H1 (cell line): ENCODE measurements around the gene SGCG. TPM values are rescaled to one million over a fixed set of nuclear protein-coding genes. Genes with fewer than 3 reads are reported as not detected.

Experiments used
- CTCF ChIA-PET: fragments of 300-600 bp; sonication (Branson Sonifier 250); formaldehyde crosslinking; loops from one replicate; lab custom pipeline; 2021; ENCODE audit not compliant: partially characterized antibody; lab: Charles Lee
- POLR2A ChIA-PET: fragments of 300-600 bp; sonication (Branson Sonifier 250); formaldehyde crosslinking; loops from one replicate; lab custom pipeline; 2021; ENCODE audit warnings: inconsistent platforms; ENCODE audit not compliant: partially characterized antibody; lab: Charles Lee
- DNase-seq, 2 experiments: peaks; one replicate each; pipeline versions ENCODE4 v3.0.0 to v3.0.0-alpha.2; 2010 to 2022; ENCODE audit warnings: low spot score in 2 of 2, low read depth in 1 of 2, mixed read lengths in 1 of 2
- FAIRE-seq: peaks from 2 replicates; lab custom pipeline; 2011; peaks lifted over from hg19 to GRCh38; lab: Jason Lieb, UNC
- H2AFZ ChIP-seq: 2 replicates; pipeline ENCODE4 v1.8.1; 2012; ENCODE audit warnings: low read length, inconsistent platforms
- H2AK5ac ChIP-seq: 2 replicates; pipeline ENCODE4 v1.6.1; 2013; ENCODE audit warnings: low read depth, low read length
- H2BK120ac ChIP-seq: replicated peaks from 2 replicates; pipeline ENCODE3; 2013; ENCODE audit warnings: low read depth, low read length, inconsistent platforms
- H2BK12ac ChIP-seq: 2 replicates; pipeline ENCODE4 v1.6.1; 2013; ENCODE audit warnings: low read depth, low read length
- H2BK15ac ChIP-seq: 2 replicates; pipeline ENCODE4 v1.6.1; 2013; ENCODE audit warnings: low read length
- H2BK20ac ChIP-seq: 2 replicates; pipeline ENCODE4 v1.6.1; 2013; ENCODE audit warnings: low read length
- H2BK5ac ChIP-seq: 2 replicates; pipeline ENCODE4 v1.6.1; 2013; ENCODE audit warnings: low read depth, low read length
- H3K14ac ChIP-seq: 2 replicates; pipeline ENCODE4 v1.6.1; 2013; ENCODE audit warnings: inconsistent platforms; ENCODE audit not compliant: insufficient read length
- H3K18ac ChIP-seq: 2 replicates; pipeline ENCODE4 v1.6.1; 2013; ENCODE audit warnings: low read length; ENCODE audit errors: extremely low read depth
- H3K23ac ChIP-seq: 2 replicates; pipeline ENCODE4 v1.6.1; 2013; ENCODE audit warnings: inconsistent platforms; ENCODE audit not compliant: insufficient read length
- H3K23me2 ChIP-seq: 2 replicates; pipeline ENCODE4 v1.6.1; 2013; ENCODE audit warnings: low read depth, low read length
- H3K27ac ChIP-seq: 2 replicates; pipeline ENCODE4 v1.6.1; 2011; ENCODE audit warnings: low read depth, low read length, inconsistent platforms
- H3K27me3 ChIP-seq, 4 experiments: replicated peaks in 1 of 4; 1 replicate in 1 of 4; 2 replicates in 3 of 4; pipeline versions ENCODE4 v1.6.1 to v1.8.1; 2011 to 2013; ENCODE audit warnings: low read length in 3 of 4, mild to moderate bottlenecking in 3 of 4, inconsistent platforms in 2 of 4, mixed read lengths in 2 of 4, moderate library complexity in 1 of 4; ENCODE audit not compliant: control insufficient read depth in 3 of 4, insufficient read depth in 3 of 4; ENCODE audit errors: extremely low read depth in 1 of 4
- H3K36me3 ChIP-seq, 4 experiments: 2 replicates each; pipeline versions ENCODE4 v1.6.1 to v1.8.1; 2011 to 2013; ENCODE audit warnings: mild to moderate bottlenecking in 4 of 4, low read length in 3 of 4, moderate library complexity in 2 of 4, control low read depth in 1 of 4, inconsistent platforms in 1 of 4; ENCODE audit not compliant: insufficient read depth in 4 of 4, control insufficient read depth in 2 of 4
- H3K4ac ChIP-seq: replicated peaks from 2 replicates; pipeline ENCODE3; 2013; ENCODE audit warnings: low read length, low read depth, mixed read lengths, inconsistent platforms; ENCODE audit not compliant: insufficient read length
- H3K4me1 ChIP-seq, 4 experiments: replicated peaks in 1 of 4; 1 replicate in 1 of 4; 2 replicates in 3 of 4; pipeline versions ENCODE4 v1.6.1 to v1.8.1; 2011 to 2013; ENCODE audit warnings: low read length in 3 of 4, inconsistent platforms in 2 of 4, mixed read lengths in 1 of 4; ENCODE audit not compliant: insufficient read depth in 4 of 4, control insufficient read depth in 3 of 4
- H3K4me2 ChIP-seq, 2 experiments: 2 replicates each; pipeline versions ENCODE4 v1.6.1 to v1.8.1; 2011 to 2013; ENCODE audit warnings: low read depth in 2 of 2, low read length in 2 of 2, control low read depth in 1 of 2, inconsistent platforms in 1 of 2, mild to moderate bottlenecking in 1 of 2; ENCODE audit not compliant: insufficient read depth in 1 of 2
- H3K4me3 ChIP-seq, 4 experiments: fragments of 200-600, 300-600 bp in 1 of 4; sonication (generic), shearing (Covaris generic), sonication (Bioruptor Twin) in 1 of 4; 2 replicates each; pipeline versions ENCODE4 v1.5.1 to v1.8.1; 2011 to 2016; ENCODE audit warnings: low read length in 4 of 4, low read depth in 3 of 4, control low read depth in 2 of 4, inconsistent platforms in 2 of 4, mild to moderate bottlenecking in 2 of 4, mixed read lengths in 1 of 4, moderate library complexity in 1 of 4; ENCODE audit not compliant: insufficient read depth in 2 of 4; ENCODE audit errors: extremely low read depth in 1 of 4
- H3K56ac ChIP-seq: replicated peaks from 2 replicates; pipeline ENCODE3; 2013; ENCODE audit warnings: low read depth, mild to moderate bottlenecking, mixed read lengths, low read length, inconsistent platforms; ENCODE audit not compliant: insufficient read length
- H3K79me1 ChIP-seq: 2 replicates; pipeline ENCODE4 v1.6.1; 2013; ENCODE audit warnings: low read depth, low read length, control low read depth
- H3K79me2 ChIP-seq, 2 experiments: 2 replicates each; pipeline versions ENCODE4 v1.6.1 to v1.8.1; 2012 to 2013; ENCODE audit warnings: low read length in 2 of 2, mild to moderate bottlenecking in 2 of 2, inconsistent platforms in 1 of 2; ENCODE audit not compliant: insufficient read depth in 2 of 2, control insufficient read depth in 1 of 2
- H3K9ac ChIP-seq, 4 experiments: replicated peaks in 1 of 4; 1 replicate in 1 of 4; 2 replicates in 3 of 4; pipeline versions ENCODE4 v1.6.1 to v1.8.1; 2011 to 2013; ENCODE audit warnings: low read depth in 3 of 4, low read length in 3 of 4, control low read depth in 2 of 4, mild to moderate bottlenecking in 2 of 4, moderate library complexity in 2 of 4, inconsistent platforms in 1 of 4; ENCODE audit errors: extremely low read depth in 1 of 4
- H3K9me3 ChIP-seq, 2 experiments: 2 replicates each; pipeline versions ENCODE4 v1.6.1 to v1.8.1; 2012 to 2013; ENCODE audit warnings: mild to moderate bottlenecking in 2 of 2, moderate library complexity in 2 of 2, control low read depth in 1 of 2, inconsistent platforms in 1 of 2, low read depth in 1 of 2, low read length in 1 of 2, mixed read lengths in 1 of 2; ENCODE audit not compliant: insufficient read depth in 2 of 2
- H4K20me1 ChIP-seq, 2 experiments: replicated peaks in 1 of 2; 2 replicates each; pipeline versions ENCODE3 to v1.8.1; 2011 to 2013; ENCODE audit warnings: inconsistent platforms in 2 of 2, low read length in 2 of 2, mild to moderate bottlenecking in 1 of 2; ENCODE audit not compliant: insufficient read depth in 2 of 2, control insufficient read depth in 1 of 2
- H4K5ac ChIP-seq: 2 replicates; pipeline ENCODE4 v1.6.1; 2013; ENCODE audit warnings: low read length, low read depth, mixed read lengths, inconsistent platforms; ENCODE audit not compliant: insufficient read length
- H4K8ac ChIP-seq: 2 replicates; pipeline ENCODE4 v1.8.0; 2013; ENCODE audit warnings: mild to moderate bottlenecking, moderate library complexity, low read length, inconsistent platforms; ENCODE audit not compliant: insufficient read depth; ENCODE audit errors: extremely low read depth
- H4K91ac ChIP-seq: replicated peaks from 2 replicates; pipeline ENCODE3; 2013; ENCODE audit warnings: low read length, mixed read lengths, inconsistent platforms; ENCODE audit not compliant: insufficient read length
- EZH2 ChIP-seq: fragments of 200-600 bp; sonication (generic); IDR thresholded peaks from 2 replicates; pipeline ENCODE4 v1.7.1; 2012; ENCODE audit warnings: low read depth, mild to moderate bottlenecking, moderate library complexity, low read length, inconsistent platforms; ENCODE audit not compliant: severe bottlenecking
- HDAC2 ChIP-seq, 2 experiments: fragments of 300-600 bp in 1 of 2; sonication (generic) in 1 of 2; IDR thresholded peaks; 2 replicates each; pipeline ENCODE4 v1.6.1; 2011 to 2012; ENCODE audit warnings: low read depth in 2 of 2, low read length in 2 of 2, mild to moderate bottlenecking in 2 of 2, moderate library complexity in 2 of 2, borderline replicate concordance in 1 of 2, inconsistent platforms in 1 of 2
- JUN ChIP-seq: IDR thresholded peaks from 2 replicates; pipeline ENCODE4 v1.6.1; 2011; ENCODE audit warnings: low read depth, mild to moderate bottlenecking, improper control_type of control experiment, low read length
- SUZ12 ChIP-seq: fragments of 200-600 bp; sonication (generic); IDR thresholded peaks from 2 replicates; pipeline ENCODE4 v1.6.1; 2012; ENCODE audit warnings: mild to moderate bottlenecking, inconsistent platforms, low read length, moderate library complexity, mixed read lengths
- WGBS, 2 experiments: shearing (Covaris generic) in 1 of 2; methylation state at CpG; one replicate each; pipeline versions ENCODE4 v1.1.6 to v1.1.7; 2013 to 2015; ENCODE audit warnings: low lambda C conversion rate in 2 of 2, mixed read lengths in 2 of 2, inconsistent platforms in 1 of 2, low coverage in 1 of 2, missing lambda C conversion rate in 1 of 2; ENCODE audit not compliant: insufficient replicate concordance in 2 of 2, insufficient coverage in 1 of 2, insufficient read length in 1 of 2; ENCODE audit errors: extremely low coverage in 1 of 2, missing lambda C conversion rate in 1 of 2; 5-methylcytosine and 5-hydroxymethylcytosine counted together
- polyA plus RNA-seq, 7 experiments: library from polyadenylated mRNA; depleted of rRNA in 3 of 7; stranded (reverse) in 5 of 7; unstranded in 2 of 7; fragments of >200 nt in 5 of 7; fragments of 200-250 nt in 2 of 7; gene quantifications; 1 replicate in 5 of 7; 2 replicates in 1 of 7; 4 replicates in 1 of 7; pipeline versions ENCODE4 v1.2.1 to v1.2.3, GENCODE V29; 2011 to 2013; ENCODE audit warnings: missing spikeins in 2 of 7, mixed read lengths in 2 of 7
- total RNA-seq: library from RNA; stranded (reverse); fragmentation: NEBNext Ultra II Directional; extraction: Animal tissue kit (Norgen Biotek cat#: 25700); gene quantifications from 2 replicates; pipeline ENCODE4 v1.2.1, GENCODE V29; 2021

SGCG gene
- total and polyA plus RNA-seq, 2 of the 8 experiments (the other 6 are each of a cell fraction or from before 2014, with no cell fraction given), result 0.05 TPM; not detected in 1

DNA sequence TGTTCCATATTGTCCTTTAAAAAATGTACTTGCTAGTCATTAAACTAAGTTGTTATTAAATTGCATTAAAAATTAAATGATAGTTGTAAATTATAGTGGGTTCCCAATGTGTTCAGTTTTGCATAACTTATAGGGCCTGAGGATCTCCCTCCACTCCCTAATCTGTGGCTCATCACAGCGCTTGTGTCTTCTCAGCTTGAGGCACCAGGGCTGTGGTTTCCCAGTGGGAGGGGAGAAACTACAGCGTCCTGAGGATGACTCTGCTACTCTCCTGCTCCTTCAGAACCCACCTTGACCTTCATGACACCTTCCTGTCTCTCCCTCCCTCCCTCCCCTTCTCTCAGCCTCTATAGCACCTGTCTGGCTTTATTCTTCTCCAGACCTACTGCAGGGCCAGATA, 1.4 kb downstream of the SGCG start:
- no peak overlapping the region for H3K56ac ChIP-seq
- H3K18ac ChIP-seq, result no peak overlapping the region
- H4K20me1 ChIP-seq, result no peaks in the 10 kb centered on the region
- POLR2A ChIA-PET, result no interaction called here
- H3K4me3 ChIP-seq, result no peak overlapping the region
- H3K79me1 ChIP-seq, result no peaks in the 10 kb centered on the region
- CTCF ChIA-PET, result interaction anchor here (1.0 kb wide), 1 partner anchor 137 kb away, joined by 3 read pairs; no protein-coding TSS in a partner anchor
- H2BK12ac ChIP-seq, result no peak overlapping the region
- no peak overlapping the region for H2AK5ac ChIP-seq
- no peak overlapping the region for H3K4me2 ChIP-seq
- FAIRE-seq (no peak), DNase-seq (no peak)
- H3K4ac ChIP-seq, result no peak overlapping the region
- no peak overlapping the region for H2BK5ac ChIP-seq
- H2BK20ac ChIP-seq, result no peak overlapping the region
- WGBS, 2 experiments, result no CpG with 5 or more reads among the region's 2 CpGs
- no peaks in the 10 kb centered on the region for H3K79me2 ChIP-seq
- no peaks in the 10 kb centered on the region for H3K9me3 ChIP-seq
- no peaks in the 10 kb centered on the region for H3K4me1 ChIP-seq
- no peak overlapping the region for H3K9ac ChIP-seq
- H4K8ac ChIP-seq, result no peak overlapping the region
- H2BK15ac ChIP-seq, result no peak overlapping the region
- H4K91ac ChIP-seq, result no peak overlapping the region
- H3K23ac ChIP-seq, result no peak overlapping the region
- H4K5ac ChIP-seq, result no peak overlapping the region
- no peak overlapping the region for H2AFZ ChIP-seq
- H3K14ac ChIP-seq, result no peak overlapping the region
- H3K36me3 ChIP-seq, result no peaks in the 10 kb centered on the region
- H3K27ac ChIP-seq, result no peak overlapping the region
- H3K23me2 ChIP-seq, result no peaks in the 10 kb centered on the region
- no peaks in the 10 kb centered on the region for H3K27me3 ChIP-seq
- H2BK120ac ChIP-seq, result no peak overlapping the region
- TF ChIP-seq EZH2, result no peak
- no peak for TF ChIP-seq SUZ12
- TF ChIP-seq JUN, result no peak
- TF ChIP-seq HDAC2 (IDR thresholded peaks at IDR 0.05; ENCODE audit: borderline replicate concordance in 1 of 2, low read depth in 2 of 2, low read length in 2 of 2), result no peak
